ENCODE data around the gene NRN1. TPM values are rescaled to one million over a fixed set of nuclear protein-coding genes. Genes with fewer than 3 reads are reported as not detected.

The NRN1 gene
- total and polyA plus RNA-seq, 2 experiments from 2014 or later = 0.26 to 0.92 TPM

DNA sequence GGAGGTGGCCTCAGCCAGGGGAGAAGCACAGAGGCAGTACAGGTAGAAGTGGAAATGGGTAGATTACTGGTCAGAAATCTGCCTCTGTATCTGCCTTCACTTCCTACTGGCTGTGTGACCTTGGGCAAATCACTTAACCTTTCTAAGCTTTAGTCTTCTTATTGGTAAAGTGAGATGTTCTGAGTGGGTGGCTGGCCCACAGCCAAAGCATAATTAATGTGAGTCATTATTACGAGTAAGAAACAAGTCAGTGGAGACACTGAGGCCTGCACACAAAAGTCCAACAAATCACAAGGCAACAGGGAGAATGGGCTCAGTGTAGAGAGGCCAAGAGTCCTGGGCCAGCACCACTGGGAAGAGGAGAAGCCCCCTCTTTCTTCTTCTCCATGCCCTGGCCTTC, 39.1 kb downstream of the NRN1 start:
- no peak overlapping the region for H3K4me3 ChIP-seq
- no peak overlapping the region for H3K27ac ChIP-seq
- H3K36me3 ChIP-seq = no peaks in the 10 kb centered on the region
- no peaks in the 10 kb centered on the region for H3K9me3 ChIP-seq (ENCODE audit: low read depth)
- no peaks in the 10 kb centered on the region for H3K27me3 ChIP-seq
- TF ChIP-seq CTCF (IDR thresholded peaks at IDR 0.05; ENCODE audit: low read depth, low read length) = no peak
- H3K4me1 ChIP-seq (ENCODE audit: low read depth) = no peaks in the 10 kb centered on the region
- DNase-seq (ENCODE audit: low read depth in 1 of 2, low spot score in 1 of 2) = no peak

DNA sequence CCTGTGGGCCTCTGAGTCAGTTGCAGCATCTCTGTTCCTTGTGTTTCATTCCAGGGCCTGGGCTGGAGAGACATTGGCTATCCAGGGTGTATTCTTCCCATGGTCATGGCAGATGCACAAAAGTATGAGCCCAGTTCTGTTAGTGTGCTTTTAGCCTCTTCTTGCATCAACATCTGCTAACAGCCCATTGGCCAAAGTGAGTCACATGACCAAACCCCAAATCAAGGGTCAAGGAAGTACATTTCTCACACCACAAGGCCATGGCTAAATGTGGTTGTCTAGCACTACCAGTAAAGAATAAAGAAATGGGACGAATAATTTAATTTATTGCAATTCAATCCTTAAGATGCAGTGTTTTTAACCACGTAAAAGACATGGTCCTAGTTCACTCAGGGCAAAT, 43.9 kb downstream of the NRN1 start:
- Histone ChIP-seq H3K27me3 (no peaks in the 10 kb centered on the region), H3K27ac (no peak overlapping the region), H3K4me3 (no peak overlapping the region), H3K9me3 (ENCODE audit: low read depth) (no peaks in the 10 kb centered on the region), H3K36me3 (no peaks in the 10 kb centered on the region), H3K4me1 (ENCODE audit: low read depth) (no peaks in the 10 kb centered on the region)
- TF ChIP-seq CTCF (IDR thresholded peaks at IDR 0.05; ENCODE audit: low read depth, low read length) = no peak
- no peak for DNase-seq (ENCODE audit: low read depth in 1 of 2, low spot score in 1 of 2)

DNA sequence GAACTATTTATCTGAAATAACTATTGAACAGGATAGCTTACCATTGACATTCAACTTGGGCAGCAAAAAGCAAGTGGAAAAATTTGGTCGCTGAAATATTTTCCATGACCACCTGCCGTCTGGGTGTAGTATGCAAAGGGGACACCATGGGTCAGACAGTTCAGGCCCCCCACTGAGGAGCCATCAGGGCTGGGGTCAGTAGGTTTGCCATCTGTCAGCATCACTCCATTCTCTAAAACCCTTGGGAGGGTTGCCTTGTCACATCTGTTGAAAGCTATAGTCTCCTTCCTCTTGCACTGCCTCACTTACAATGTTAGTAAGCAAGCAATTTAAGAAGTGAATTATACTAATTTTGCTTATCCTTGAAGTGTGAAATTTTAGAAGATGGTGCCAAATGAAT, 44.9 kb downstream of the NRN1 start:
- no peak for DNase-seq (ENCODE audit: low read depth in 1 of 2, low spot score in 1 of 2)
- no peak overlapping the region for H3K27ac ChIP-seq
- TF ChIP-seq CTCF (IDR thresholded peaks at IDR 0.05; ENCODE audit: low read depth, low read length) = no peak
- no peaks in the 10 kb centered on the region for H3K4me1 ChIP-seq (ENCODE audit: low read depth)
- no peaks in the 10 kb centered on the region for H3K9me3 ChIP-seq (ENCODE audit: low read depth)
- no peaks in the 10 kb centered on the region for H3K36me3 ChIP-seq
- H3K4me3 ChIP-seq = no peak overlapping the region
- no peaks in the 10 kb centered on the region for H3K27me3 ChIP-seq

DNA sequence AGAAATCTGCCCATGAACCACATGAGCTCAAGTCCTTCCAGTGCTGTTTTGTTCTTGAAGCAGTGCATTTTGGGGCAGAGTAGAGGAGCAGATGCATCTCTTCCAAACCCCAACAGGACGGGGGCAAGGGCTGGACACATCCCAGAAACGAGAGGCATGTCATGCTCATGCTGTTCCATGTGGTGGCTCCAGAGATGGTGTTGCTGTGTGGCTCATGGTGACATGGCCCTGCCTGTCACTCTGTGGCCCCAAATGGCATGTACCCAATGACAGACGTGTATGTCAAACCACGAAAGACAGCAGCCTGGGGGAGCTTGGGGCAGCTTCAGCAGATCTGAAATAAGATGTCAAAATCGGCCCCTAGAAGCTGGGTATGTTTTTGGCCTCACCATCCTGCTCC, 46.3 kb downstream of the NRN1 start:
- no peak for DNase-seq (ENCODE audit: low read depth in 1 of 2, low spot score in 1 of 2)
- H3K4me3 ChIP-seq = no peak overlapping the region
- no peaks in the 10 kb centered on the region for H3K4me1 ChIP-seq (ENCODE audit: low read depth)
- TF ChIP-seq CTCF (IDR thresholded peaks at IDR 0.05; ENCODE audit: low read depth, low read length) = no peak
- no peak overlapping the region for H3K27ac ChIP-seq
- H3K36me3 ChIP-seq = no peaks in the 10 kb centered on the region
- H3K9me3 ChIP-seq (ENCODE audit: low read depth) = no peaks in the 10 kb centered on the region
- H3K27me3 ChIP-seq = no peaks in the 10 kb centered on the region

- no peak for DNase-seq (ENCODE audit: low read depth in 1 of 2, low spot score in 1 of 2)
- TF ChIP-seq CTCF (IDR thresholded peaks at IDR 0.05; ENCODE audit: low read depth, low read length) = no peak
- Histone ChIP-seq H3K4me1 (ENCODE audit: low read depth) (no peaks in the 10 kb centered on the region), H3K27me3 (no peaks in the 10 kb centered on the region), H3K36me3 (no peaks in the 10 kb centered on the region), H3K4me3 (no peak overlapping the region), H3K9me3 (ENCODE audit: low read depth) (no peaks in the 10 kb centered on the region), H3K27ac (no peak overlapping the region)
Measured at GRCh38 chr6:5958921-5959320, 47.8 kb downstream of the NRN1 start.

GRCh38 chr6:5956939-5957338, 49.8 kb downstream of the NRN1 start:
- DNase-seq (ENCODE audit: low read depth in 1 of 2, low spot score in 1 of 2) = no peak
- Histone ChIP-seq H3K27ac (no peak overlapping the region), H3K36me3 (no peaks in the 10 kb centered on the region), H3K27me3 (no peaks in the 10 kb centered on the region), H3K4me3 (no peak overlapping the region), H3K9me3 (ENCODE audit: low read depth) (no peaks in the 10 kb centered on the region), H3K4me1 (ENCODE audit: low read depth) (no peaks in the 10 kb centered on the region)
- TF ChIP-seq CTCF (IDR thresholded peaks at IDR 0.05; ENCODE audit: low read depth, low read length) = no peak

Data from cardiac muscle cell (in vitro differentiated cells and primary cell).